ENCODE measurements around the gene IFIT1B.
A peak's percentile ranks its signal among the peaks of the same experiment; 100 is the strongest.
"Not testable (repeated sequence)": the region's sequence is repeated elsewhere in the genome, so short reads cannot be mapped to it uniquely, and the experiment has no call there.

Gene IFIT1B

GRCh38 chr10:89377705-89378637, at the start of gene IFIT1B:
TSS of gene IFIT1B (plus strand) at chr10:89378056. CDS start at chr10:89378136, 80 bp downstream.
- no peak for DNase-seq

GRCh38 chr10:89329151-89329550, 48.7 kb upstream of the IFIT1B start:
- DNase-seq: no peak

DNA sequence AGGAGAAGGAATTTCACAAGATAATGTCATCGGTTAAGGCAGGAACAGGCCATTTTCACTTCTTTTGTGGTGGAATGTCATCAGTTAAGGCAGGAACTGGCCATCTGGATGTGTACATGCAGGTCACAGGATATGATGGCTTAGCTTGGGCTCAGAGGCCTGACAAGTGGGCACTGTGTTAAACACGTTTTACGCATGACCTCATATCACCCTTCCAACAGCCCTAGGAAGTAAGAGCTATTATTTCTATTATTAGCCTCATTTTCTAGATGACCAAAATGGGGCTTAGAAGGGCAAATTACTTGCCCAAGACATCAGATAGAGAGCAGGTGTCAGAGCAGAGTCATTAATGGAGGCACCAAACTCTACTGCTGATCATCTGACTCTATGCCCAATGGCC, 47.8 kb upstream of the IFIT1B start:
- DNase-seq: not testable (repeated sequence)

GRCh38 chr10:89330537-89331212, 47.2 kb upstream of the IFIT1B start:
- DNase-seq: no peak

DNA sequence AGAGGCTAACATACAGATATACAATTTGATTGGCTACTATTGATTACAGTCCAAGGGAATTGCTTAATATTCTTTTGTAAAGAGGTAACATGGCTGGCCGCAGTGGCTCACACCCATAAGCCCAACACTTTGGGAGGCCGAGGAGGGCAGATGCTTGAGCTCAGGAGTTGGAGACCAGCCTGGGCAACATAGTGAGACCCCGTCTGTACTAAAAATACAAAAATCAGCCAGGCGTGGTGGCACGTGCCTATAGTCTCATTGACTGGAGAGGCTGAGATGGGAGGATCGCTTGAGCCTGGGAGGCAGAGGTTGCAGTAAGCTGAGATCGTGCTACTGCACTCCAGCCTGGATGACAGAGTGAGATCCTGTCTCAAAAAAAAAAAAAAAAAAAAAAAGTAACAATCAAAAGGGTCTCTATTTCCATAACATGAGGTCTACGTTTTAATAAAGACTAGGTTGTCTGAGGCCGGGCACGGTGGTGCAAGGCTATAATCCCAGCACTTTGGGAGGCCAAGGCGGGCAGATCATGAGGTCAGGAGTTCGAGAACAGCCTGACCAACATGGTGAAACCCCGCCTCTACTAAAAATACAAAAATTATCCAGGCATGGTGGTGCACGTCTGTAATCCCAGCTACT, 46.3 kb upstream of the IFIT1B start:
- DNase-seq: not testable (repeated sequence)

GRCh38 chr10:89332123-89332633, 45.7 kb upstream of the IFIT1B start:
- DNase-seq: peak; percentile 72

DNA sequence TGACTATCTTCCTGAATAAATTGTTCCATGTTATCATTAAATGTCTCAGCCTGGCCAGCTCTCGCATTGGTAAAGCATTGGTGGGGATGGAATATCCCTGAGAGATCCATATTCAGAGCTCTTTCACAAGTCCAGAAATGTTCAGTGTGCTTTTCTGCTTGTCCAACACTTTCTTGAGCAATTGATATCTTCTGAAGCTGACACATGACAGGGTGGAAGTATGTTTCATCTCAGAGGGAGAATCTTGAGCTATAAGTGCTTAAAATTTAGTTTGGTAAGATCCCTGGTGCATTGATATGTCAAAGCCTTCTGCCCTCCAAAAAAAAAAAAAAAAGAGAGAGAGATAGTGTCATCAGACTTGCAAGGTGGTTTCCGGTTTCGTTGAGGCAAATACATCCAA, 42.6 kb upstream of the IFIT1B start:
- no peak for DNase-seq

DNA sequence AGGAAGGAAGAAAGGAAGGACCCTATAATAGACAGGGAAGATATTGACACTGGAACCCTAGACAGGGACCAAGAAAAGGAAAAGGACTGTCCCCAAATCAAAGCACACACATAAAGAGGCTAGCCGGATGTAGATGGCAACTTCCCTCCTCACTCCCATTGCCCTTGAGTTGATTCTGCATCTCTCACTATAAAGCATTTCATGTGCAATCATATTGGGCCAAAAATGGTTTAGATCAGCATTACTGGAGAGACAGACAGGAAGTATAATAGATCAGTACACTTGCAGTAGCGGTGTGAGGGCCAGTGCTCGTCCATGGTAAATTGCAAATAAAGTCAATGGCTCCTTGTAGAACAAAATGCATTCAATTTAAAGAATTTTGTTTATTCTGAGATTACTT, 41.6 kb upstream of the IFIT1B start:
- no peak for DNase-seq

GRCh38 chr10:89337484-89337883, 40.4 kb upstream of the IFIT1B start:
- peak; percentile 39 for DNase-seq

DNA sequence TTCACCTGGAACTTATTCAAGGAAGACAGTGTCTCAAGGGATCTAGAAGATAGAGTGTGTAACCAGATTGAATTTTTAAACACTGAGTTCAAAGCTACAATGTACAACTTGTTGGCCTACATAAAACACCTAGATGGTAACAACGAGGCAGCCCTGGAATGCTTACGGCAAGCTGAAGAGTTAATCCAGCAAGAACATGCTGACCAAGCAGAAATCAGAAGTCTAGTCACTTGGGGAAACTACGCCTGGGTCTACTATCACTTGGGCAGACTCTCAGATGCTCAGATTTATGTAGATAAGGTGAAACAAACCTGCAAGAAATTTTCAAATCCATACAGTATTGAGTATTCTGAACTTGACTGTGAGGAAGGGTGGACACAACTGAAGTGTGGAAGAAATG, 39.1 kb upstream of the IFIT1B start:
- no peak for DNase-seq

DNA sequence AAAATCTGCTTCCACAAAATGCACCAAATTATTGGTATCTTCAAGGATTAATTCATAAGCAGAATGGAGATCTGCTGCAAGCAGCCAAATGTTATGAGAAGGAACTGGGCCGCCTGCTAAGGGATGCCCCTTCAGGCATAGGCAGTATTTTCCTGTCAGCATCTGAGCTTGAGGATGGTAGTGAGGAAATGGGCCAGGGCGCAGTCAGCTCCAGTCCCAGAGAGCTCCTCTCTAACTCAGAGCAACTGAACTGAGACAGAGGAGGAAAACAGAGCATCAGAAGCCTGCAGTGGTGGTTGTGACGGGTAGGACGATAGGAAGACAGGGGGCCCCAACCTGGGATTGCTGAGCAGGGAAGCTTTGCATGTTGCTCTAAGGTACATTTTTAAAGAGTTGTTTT, 38.0 kb upstream of the IFIT1B start:
- DNase-seq: no peak

DNA sequence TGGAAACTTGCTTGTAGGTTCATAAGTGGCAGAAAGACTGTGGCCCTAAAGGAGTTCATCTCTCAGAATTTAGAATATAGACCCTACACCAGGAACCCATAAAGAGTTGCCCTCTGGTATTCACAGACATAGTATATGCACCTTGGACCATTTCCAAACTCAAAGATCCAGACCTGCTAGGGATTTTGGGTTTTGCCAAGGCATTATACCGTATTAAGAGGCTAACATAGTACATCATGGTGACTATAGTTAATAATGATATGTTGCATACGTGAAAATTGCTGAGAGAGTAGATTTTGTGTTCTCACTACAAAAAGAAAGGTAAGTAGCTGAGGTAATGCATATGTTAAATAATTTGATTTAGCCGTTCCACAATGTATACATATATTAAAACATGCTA, 36.2 kb upstream of the IFIT1B start:
- DNase-seq: no peak

GRCh38 chr10:89342206-89342958, 35.5 kb upstream of the IFIT1B start:
- no peak for DNase-seq

GRCh38 chr10:89343089-89343767, 34.6 kb upstream of the IFIT1B start:
- no peak for DNase-seq

DNA sequence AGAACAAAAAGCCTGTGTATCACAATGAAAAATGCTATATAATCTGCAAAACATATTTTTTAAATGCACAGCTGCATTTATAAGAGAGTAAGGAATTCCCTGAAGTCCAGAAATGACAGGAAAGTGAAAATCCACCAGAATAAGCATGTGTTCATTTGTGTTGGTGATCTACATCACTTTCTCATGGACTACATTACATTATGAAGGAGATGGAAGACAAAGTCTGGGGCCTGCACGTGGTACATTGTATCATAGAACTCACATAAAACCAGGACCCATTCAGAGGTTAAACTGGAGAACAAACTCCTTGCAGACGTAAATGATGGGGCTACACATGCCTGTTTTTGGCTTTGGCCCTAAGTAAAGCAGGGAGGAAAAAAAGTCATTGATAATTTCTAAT, 33.7 kb upstream of the IFIT1B start:
- no peak for DNase-seq

GRCh38 chr10:89345367-89346000, 32.4 kb upstream of the IFIT1B start:
- DNase-seq: no peak

- DNase-seq: no peak
These were observed 31.2 kb upstream of the IFIT1B start for GRCh38 chr10:89346405-89347254.

DNA sequence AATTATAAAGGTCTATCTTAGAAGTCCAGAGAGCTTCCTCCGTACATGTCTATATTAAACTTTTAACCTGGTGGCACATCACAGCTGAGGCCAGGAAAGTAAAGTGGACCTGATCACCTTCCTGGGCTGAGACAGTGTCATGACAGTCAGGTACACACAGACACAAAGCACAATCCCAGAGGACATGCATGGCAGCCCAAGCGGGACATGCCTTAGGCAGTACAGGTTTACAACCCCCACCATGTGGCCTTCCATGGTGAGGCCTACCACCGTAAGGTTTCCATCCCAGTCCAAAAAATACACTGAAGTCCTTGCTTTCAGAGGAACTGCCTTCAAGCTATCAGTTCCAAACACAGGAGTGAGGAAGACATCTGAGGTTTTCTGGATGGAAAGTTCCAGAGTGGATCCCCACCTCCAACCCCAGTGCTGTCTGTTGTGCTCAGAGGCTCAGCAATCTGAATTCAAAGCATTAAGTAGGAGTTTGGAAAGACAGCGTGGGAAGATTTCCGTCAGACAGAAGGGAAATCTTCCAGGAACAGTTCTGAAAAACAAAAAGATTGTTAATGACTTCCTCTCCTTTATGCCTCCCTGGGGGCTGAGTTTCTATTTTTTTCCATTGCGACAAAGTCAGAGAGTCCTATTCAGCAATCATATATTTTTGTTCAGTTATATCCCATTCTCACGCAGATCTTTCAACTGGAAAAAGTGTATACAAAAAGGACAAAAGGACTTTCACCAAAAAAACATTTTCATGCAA, 30.0 kb upstream of the IFIT1B start:
- no peak for DNase-seq

DNA sequence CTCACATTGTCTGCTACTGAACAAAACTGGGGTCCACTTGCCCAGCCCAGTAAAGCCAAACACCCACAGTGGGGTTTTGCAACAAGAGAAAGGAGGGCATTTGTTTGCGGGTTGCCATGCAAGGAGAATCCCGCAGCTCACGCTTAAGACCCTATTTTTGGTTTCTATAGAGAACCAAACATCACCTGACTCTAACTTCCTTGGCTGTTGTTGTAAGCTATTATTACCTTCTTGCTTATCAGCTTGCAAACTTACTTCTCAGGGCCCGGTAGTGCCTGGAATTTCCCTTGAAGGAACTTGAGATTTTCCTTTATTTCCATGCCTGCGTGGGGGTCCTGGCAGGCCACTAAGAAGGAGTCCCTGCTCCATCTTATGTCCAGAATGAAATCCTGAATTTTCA, 29.4 kb upstream of the IFIT1B start:
- DNase-seq: no peak

DNA sequence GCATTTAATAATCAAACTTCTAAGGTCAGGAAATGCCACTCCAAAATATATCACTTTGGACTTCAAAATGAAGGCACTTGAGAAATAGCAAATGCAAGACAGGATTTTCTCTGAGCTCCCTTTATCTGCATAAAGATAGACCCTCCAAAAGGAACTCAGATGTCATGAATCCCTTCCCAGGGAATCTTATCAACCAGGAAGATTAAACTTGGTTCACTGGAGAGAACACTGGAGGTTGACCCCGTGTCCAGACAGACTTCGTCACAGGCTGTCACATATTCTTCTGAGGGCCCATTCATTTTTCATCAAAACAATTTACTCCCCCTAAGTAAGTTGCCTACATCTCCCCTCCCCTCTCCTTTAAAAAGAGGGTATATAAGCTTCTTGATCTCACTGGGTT, 28.9 kb upstream of the IFIT1B start:
- no peak for DNase-seq
